HL-60 (cell line): ENCODE results near the gene CHCHD10.

Experiments
- DNase-seq, 2 experiments: peaks; one replicate each; pipeline ENCODE4 v3.0.0-alpha.2; 2010 to 2020; ENCODE audit warnings: low read depth in 1 of 2, low spot score in 1 of 2
- H3K27ac ChIP-seq: fragments of 250-450 bp; sonication (Bioruptor Pico); replicated peaks from 2 replicates; pipeline ENCODE4 v1.5.1; 2020; ENCODE audit warnings: mild to moderate bottlenecking, moderate library complexity
- H3K27me3 ChIP-seq: fragments of 250-450 bp; sonication (Bioruptor Pico); 2 replicates; pipeline ENCODE4 v1.5.1; 2021; ENCODE audit warnings: mild to moderate bottlenecking, moderate library complexity; ENCODE audit not compliant: insufficient read depth, poor library complexity, severe bottlenecking
- H3K4me3 ChIP-seq: replicated peaks from 2 replicates; pipeline ENCODE4 v1.5.1; 2011; ENCODE audit warnings: mild to moderate bottlenecking, control low read depth, low read length; ENCODE audit not compliant: insufficient read depth
- CTCF ChIP-seq: IDR thresholded peaks from one replicate; pipeline ENCODE4 v1.5.1; 2011; ENCODE audit warnings: low read length, control low read depth, inconsistent platforms; ENCODE audit not compliant: insufficient read depth
- GABPA ChIP-seq: IDR thresholded peaks from 2 replicates; pipeline ENCODE4 v1.6.1; 2012; ENCODE audit warnings: low read depth
- POLR2AphosphoS5 ChIP-seq: IDR thresholded peaks from 2 replicates; pipeline ENCODE4 v1.6.1; 2012; ENCODE audit warnings: low read depth
- REST ChIP-seq: IDR thresholded peaks from 2 replicates; pipeline ENCODE4 v1.6.1; 2012; ENCODE audit warnings: low read depth; ENCODE audit not compliant: insufficient replicate concordance
- SPI1 ChIP-seq: IDR thresholded peaks from 2 replicates; pipeline ENCODE4 v1.6.1; 2012; ENCODE audit warnings: low read depth, mild to moderate bottlenecking, borderline replicate concordance

CHCHD10 gene

DNA sequence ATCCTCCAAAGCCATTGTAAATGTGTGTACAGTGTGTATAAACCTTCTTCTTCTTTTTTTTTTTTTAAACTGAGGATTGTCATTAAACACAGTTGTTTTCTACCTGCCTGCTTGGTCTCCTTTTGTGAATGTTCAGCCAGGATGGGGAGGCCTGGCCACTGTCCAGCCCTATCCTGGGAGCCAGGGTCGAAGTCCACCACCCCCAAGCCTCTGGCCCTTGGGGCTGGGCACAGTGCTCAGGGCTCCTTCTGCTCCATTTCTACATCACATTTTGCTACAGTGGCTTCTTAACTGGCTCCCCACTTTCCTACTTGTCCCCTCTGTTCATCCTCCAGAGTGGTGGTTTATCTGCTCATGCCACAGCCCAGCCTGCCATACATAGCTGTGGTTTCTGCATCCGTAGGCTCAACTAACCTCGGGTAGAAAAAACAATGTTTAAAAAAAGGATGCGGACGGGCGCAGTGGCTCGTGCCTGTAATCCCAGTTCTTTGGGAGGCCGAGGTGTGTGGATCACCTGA, 16.5 kb upstream of the CHCHD10 start:
- H3K27ac ChIP-seq: no peak overlapping the region
- DNase-seq: no peak

GRCh38 chr22:23783265-23784150, 15.7 kb upstream of the CHCHD10 start:
- Histone ChIP-seq H3K27me3 (no peaks in the 10 kb centered on the region), H3K4me3 (no peak overlapping the region), H3K27ac (no peak overlapping the region)
- DNase-seq: no peak
- TF ChIP-seq GABPA: no peak
- no peak for TF ChIP-seq REST
- no peak for TF ChIP-seq CTCF
- no peak for TF ChIP-seq POLR2AphosphoS5

More for the DNA sequence above, 16.5 kb upstream of the CHCHD10 start:
- TF ChIP-seq CTCF (no peak), POLR2AphosphoS5 (no peak), REST (no peak), SPI1 (no peak)
- Histone ChIP-seq H3K4me3 (no peak overlapping the region), H3K27me3 (no peaks in the 10 kb centered on the region)

DNA sequence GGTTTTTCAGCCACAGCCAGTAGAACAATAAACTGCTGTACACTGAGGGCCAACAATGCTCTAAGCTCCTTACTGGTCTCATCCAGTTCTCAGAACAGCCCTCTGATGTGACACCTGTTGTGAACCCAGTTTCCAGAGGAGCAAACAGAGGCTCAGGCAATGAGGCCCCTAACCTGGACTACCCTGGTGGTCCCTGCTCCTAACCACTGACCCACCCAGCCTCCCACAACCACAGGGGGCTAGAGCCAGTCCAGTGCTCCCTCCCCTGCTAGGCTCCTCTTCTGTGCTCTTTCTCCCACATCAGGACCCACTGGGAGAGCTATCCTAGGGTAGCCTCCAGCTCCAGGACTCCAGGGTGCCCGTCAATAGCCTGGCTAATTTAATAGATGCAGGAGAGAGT, 14.9 kb upstream of the CHCHD10 start:
- H3K27ac ChIP-seq: no peak overlapping the region
- no peak overlapping the region for H3K4me3 ChIP-seq
- TF ChIP-seq GABPA (no peak), SPI1 (no peak), POLR2AphosphoS5 (no peak), CTCF (no peak), REST (no peak)
- no peak for DNase-seq
- H3K27me3 ChIP-seq: no peaks in the 10 kb centered on the region
